Neural progenitor cell (in vitro differentiated cells): Measurements from ENCODE around the gene ANXA6.

Source experiments
- EZH2phosphoT487 ChIP-seq: fragments of 200-600 bp; sonication (generic); IDR thresholded peaks from 2 replicates; pipeline ENCODE4 v1.6.1; 2017; ENCODE audit warnings: antibody characterized with exemption
- TF ChIP-seq, protein P1 (sequence below): fragments of 200-600 bp; sonication (generic); IDR thresholded peaks from 2 replicates; pipeline ENCODE4 v1.5.1; 2017; ENCODE audit warnings: antibody characterized with exemption, mild to moderate bottlenecking

DNA sequence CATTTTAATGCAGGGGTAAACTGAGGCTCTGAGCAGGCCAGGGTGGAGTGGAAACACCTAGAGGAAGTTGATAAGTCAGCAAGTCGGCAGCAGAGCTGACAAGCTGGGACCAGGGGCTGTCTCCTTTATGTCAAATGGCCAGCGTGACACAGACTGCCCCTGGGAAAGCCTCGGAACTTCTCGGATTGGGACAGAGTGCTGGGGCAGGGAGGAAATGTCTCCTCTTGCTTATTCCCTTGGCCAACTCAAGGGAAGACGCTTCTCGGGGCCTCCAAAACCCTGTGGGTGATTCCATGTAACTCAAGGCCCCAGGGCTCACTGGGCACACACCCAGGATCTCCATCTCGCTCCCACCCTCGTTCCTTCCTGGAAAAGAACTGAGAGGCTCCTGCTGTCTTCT is 25.4 kb upstream of the ANXA6 start:
- TF ChIP-seq, protein P1, sequence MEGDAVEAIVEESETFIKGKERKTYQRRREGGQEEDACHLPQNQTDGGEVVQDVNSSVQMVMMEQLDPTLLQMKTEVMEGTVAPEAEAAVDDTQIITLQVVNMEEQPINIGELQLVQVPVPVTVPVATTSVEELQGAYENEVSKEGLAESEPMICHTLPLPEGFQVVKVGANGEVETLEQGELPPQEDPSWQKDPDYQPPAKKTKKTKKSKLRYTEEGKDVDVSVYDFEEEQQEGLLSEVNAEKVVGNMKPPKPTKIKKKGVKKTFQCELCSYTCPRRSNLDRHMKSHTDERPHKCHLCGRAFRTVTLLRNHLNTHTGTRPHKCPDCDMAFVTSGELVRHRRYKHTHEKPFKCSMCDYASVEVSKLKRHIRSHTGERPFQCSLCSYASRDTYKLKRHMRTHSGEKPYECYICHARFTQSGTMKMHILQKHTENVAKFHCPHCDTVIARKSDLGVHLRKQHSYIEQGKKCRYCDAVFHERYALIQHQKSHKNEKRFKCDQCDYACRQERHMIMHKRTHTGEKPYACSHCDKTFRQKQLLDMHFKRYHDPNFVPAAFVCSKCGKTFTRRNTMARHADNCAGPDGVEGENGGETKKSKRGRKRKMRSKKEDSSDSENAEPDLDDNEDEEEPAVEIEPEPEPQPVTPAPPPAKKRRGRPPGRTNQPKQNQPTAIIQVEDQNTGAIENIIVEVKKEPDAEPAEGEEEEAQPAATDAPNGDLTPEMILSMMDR: no peak
- no peak for TF ChIP-seq EZH2phosphoT487
